ENCODE data around the gene KHDRBS1.
"Not testable (repeated sequence)": the region's sequence is repeated elsewhere in the genome, so short reads cannot be mapped to it uniquely, and the experiment has no call there.

Gene KHDRBS1

GRCh38 chr1:32012709-32013385 is 821 bp upstream of the KHDRBS1 start:
- DNase-seq (ENCODE audit: low read depth, low spot score): peak; percentile 48

GRCh38 chr1:32014199-32014947 is 705 bp downstream of the KHDRBS1 start:
- DNase-seq (ENCODE audit: low read depth, low spot score): no peak

- no peak for DNase-seq (ENCODE audit: low read depth, low spot score)
These were observed 1.2 kb downstream of the KHDRBS1 start for GRCh38 chr1:32014948-32015273.

- no peak for DNase-seq (ENCODE audit: low read depth, low spot score)
These were observed 6.7 kb downstream of the KHDRBS1 start for GRCh38 chr1:32020339-32020738.

GRCh38 chr1:32021574-32022018 is 7.9 kb downstream of the KHDRBS1 start:
- DNase-seq (ENCODE audit: low read depth, low spot score): not testable (repeated sequence)

- no peak for DNase-seq (ENCODE audit: low read depth, low spot score)
These were observed 9.7 kb downstream of the KHDRBS1 start for GRCh38 chr1:32023351-32023750.

- no peak for DNase-seq (ENCODE audit: low read depth, low spot score)
These were observed 11.8 kb downstream of the KHDRBS1 start for GRCh38 chr1:32025515-32025914.

GRCh38 chr1:32028746-32029145 is 15.1 kb downstream of the KHDRBS1 start:
- no peak for DNase-seq (ENCODE audit: low read depth, low spot score)

GRCh38 chr1:32031578-32032274 is 18.1 kb downstream of the KHDRBS1 start:
- DNase-seq (ENCODE audit: low read depth, low spot score): no peak

- no peak for DNase-seq (ENCODE audit: low read depth, low spot score)
These were observed 18.6 kb downstream of the KHDRBS1 start for GRCh38 chr1:32032275-32032615.

GRCh38 chr1:32035119-32035518 is 21.5 kb downstream of the KHDRBS1 start:
- no peak for DNase-seq (ENCODE audit: low read depth, low spot score)

GRCh38 chr1:32040711-32041110 is 27.0 kb downstream of the KHDRBS1 start:
- no peak for DNase-seq (ENCODE audit: low read depth, low spot score)

- DNase-seq (ENCODE audit: low read depth, low spot score): no peak
These were observed 28.7 kb downstream of the KHDRBS1 start for GRCh38 chr1:32042330-32042729.

GRCh38 chr1:32044234-32044633 is 30.6 kb downstream of the KHDRBS1 start:
- no peak for DNase-seq (ENCODE audit: low read depth, low spot score)

GRCh38 chr1:32045772-32046171 is 32.1 kb downstream of the KHDRBS1 start:
- DNase-seq (ENCODE audit: low read depth, low spot score): no peak

- DNase-seq (ENCODE audit: low read depth, low spot score): no peak
These were observed 34.0 kb downstream of the KHDRBS1 start for GRCh38 chr1:32047701-32048100.

GRCh38 chr1:32048440-32048839 is 34.8 kb downstream of the KHDRBS1 start:
- DNase-seq (ENCODE audit: low read depth, low spot score): no peak

- no peak for DNase-seq (ENCODE audit: low read depth, low spot score)
These were observed 38.0 kb downstream of the KHDRBS1 start for GRCh38 chr1:32051706-32052105.

GRCh38 chr1:32052887-32053286 is 39.2 kb downstream of the KHDRBS1 start:
- no peak for DNase-seq (ENCODE audit: low read depth, low spot score)

- DNase-seq (ENCODE audit: low read depth, low spot score): no peak
These were observed 41.7 kb downstream of the KHDRBS1 start for GRCh38 chr1:32055416-32055815.

GRCh38 chr1:32056598-32056997 is 42.9 kb downstream of the KHDRBS1 start:
- no peak for DNase-seq (ENCODE audit: low read depth, low spot score)

GRCh38 chr1:32060914-32061313 is 47.2 kb downstream of the KHDRBS1 start:
- DNase-seq (ENCODE audit: low read depth, low spot score): peak; percentile 42

GRCh38 chr1:32062867-32063230 is 49.2 kb downstream of the KHDRBS1 start:
- DNase-seq (ENCODE audit: low read depth, low spot score): no peak
